HG03025 (cell line): ENCODE results near the gene ASCL5.

Experiments
- ATAC-seq: cut with Tn5 transposase; IDR thresholded peaks from one replicate; pipeline ENCODE4 v1.9.1; 2021; ENCODE audit warnings: mild to moderate bottlenecking, moderate library complexity; ENCODE audit not compliant: unreplicated experiment, low FRiP score

ASCL5 gene

GRCh38 chr1:201154389-201155165 lies 27.6 kb upstream of the ASCL5 start, which contains the start of gene TMEM9:
TMEM9 (minus strand) TSS chr1:201154474; CDS start chr1:201153923, 551 bp downstream.
- peak; percentile 93 for ATAC-seq

GRCh38 chr1:201153474-201154388 lies 26.7 kb upstream of the ASCL5 start:
- peak; percentile 70 for ATAC-seq

GRCh38 chr1:201149400-201149799 lies 22.4 kb upstream of the ASCL5 start:
- ATAC-seq: no peak

DNA sequence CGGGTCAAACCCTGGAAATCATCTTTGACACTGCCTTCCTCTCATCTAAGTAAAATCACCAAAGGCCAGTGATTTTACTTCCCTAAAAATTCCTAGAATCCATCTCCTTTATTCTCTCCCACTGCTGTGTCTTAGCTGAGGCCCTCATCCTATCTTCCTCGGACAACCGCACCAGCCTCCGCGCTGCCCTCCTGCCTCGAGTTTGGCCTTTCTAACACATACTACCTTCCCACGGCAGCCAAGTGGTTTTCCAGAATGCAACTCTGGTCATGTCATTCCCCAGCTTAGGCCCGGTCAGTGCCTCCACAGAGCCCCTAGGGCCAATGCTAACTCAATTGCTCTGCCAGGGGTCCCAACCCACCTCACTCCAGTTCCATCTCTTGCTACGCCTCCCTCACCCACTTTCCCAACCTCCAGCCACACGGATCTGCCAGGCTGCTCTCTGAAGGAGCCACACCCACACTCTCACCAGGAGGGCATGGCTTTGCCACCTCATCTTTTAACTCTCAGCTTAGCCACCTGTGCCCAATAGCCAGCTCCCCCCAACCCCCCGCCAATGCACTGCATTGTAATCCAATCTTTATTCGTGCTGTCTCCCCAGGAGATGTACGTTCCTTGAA lies 20.5 kb upstream of the ASCL5 start:
- ATAC-seq: no peak

- ATAC-seq: no peak
Measured at GRCh38 chr1:201146626-201147390, 19.8 kb upstream of the ASCL5 start.

DNA sequence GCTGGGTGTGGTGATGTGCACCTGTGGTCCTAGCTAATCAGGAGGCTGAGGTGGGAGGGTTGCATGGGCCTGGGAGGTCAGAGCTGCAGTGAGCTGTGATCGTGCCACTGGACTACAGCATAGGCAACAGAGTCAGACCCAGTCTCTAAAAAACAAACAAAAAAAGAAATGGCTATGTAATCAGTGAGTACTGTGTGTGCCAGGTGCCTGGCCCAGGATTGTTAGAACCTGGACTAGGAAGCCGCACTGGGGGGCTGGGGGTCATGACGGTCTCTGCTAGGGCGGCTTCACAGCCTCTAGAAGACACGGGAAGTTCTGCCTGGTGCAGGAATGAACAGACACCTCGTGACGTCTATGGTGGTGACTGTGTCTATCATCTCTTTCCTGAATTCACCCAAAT lies 18.8 kb upstream of the ASCL5 start:
- ATAC-seq: no peak

GRCh38 chr1:201145132-201145531 lies 18.1 kb upstream of the ASCL5 start:
- ATAC-seq: no peak

GRCh38 chr1:201144701-201145100 lies 17.7 kb upstream of the ASCL5 start:
- no peak for ATAC-seq

DNA sequence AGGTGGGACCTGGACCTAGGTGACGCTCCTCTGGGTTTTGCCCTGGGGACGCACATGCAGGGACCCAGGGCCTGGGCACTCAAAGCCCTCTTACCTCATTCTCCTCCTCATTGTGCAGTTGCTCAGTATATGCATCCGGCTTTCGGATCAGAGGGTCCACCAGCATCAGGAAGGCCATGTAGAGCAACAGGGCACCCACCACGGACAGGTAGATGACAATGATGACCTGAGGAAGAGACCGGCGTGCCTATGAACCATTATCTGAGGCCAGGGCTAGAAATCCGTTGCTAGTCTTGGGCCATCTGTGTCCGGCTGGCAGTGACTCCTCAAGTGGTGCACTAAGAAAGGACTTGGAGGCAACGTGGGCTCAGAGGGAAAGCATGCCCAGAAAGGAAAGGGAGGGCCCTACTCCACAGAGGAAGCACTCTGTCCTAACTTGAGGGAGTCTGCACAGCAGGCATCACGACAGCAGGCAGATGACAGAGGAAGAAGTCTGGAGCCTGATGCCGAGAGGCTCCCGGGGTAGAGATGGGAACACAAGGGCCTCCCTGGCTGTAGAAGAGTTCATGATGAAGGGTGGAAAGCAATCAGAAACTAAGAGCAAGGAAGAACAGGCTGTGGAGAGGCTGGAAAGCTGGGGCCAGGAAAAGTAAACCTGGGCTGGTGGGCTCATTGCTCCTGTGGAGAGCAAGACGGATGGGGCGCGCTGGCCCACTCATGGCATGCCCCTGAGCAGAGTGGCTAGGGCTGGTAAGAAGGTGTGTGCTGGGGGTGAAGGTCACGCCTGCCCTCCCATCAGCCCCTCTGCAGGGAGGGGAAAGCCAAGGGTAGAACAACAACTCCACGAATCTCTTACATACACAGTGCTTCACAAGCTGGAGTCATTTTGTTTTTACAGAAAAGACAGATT lies 17.0 kb upstream of the ASCL5 start:
- no peak for ATAC-seq

GRCh38 chr1:201142849-201143725 lies 16.1 kb upstream of the ASCL5 start:
- ATAC-seq: no peak

- no peak for ATAC-seq
Measured at GRCh38 chr1:201142011-201142848, 15.2 kb upstream of the ASCL5 start.

- ATAC-seq: no peak
Measured at GRCh38 chr1:201141418-201141817, 14.4 kb upstream of the ASCL5 start.

DNA sequence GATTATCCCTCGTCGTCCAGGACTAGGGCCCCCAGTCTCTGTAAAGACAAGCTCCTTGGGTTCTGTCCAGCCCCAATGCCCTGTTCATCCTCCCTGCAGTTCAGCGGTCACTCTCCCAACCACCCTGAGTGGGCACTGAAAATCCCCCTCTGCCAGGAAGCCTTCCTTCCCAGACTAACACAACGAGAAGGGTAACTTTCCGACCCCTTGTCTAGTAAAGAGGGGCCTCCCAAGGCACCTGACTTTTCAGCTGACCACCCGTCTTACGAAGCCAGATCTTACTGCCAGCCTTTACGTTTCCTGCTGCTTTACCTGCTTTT lies 13.9 kb upstream of the ASCL5 start:
- no peak for ATAC-seq

DNA sequence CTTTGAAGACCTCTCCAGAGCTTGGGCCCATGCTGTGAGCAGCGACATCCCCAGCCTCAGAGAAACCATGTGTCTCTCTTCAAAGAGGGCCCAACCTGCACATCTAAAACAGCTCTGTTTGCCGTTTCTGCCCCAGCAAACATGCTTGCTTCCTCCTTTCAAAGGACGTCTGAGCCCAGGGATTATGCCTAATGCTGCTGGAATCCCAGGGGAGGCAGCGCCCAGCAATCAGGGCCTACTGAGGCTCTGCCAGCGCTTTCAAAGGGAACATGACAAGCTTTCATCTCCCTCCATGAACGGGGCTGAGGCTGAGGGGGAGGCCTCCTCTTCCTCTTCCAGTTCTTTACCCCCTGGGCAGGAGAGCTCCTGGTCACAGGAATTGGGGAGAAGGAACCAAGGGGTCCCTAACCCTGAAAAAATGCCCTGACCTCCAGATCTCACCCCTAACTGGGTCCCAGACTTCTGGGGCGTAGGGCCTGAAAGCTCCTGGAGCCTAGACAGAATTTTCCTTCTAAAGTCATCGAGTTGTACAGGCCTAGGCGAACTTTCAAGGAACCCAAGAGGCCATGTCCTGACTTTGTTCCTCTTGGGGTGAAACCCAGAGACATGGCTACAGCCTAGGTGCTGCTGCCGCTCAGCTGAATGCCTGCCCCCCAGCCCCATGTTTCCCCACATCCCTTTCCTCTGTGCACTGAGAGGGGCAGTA lies 13.4 kb upstream of the ASCL5 start:
- ATAC-seq: no peak

DNA sequence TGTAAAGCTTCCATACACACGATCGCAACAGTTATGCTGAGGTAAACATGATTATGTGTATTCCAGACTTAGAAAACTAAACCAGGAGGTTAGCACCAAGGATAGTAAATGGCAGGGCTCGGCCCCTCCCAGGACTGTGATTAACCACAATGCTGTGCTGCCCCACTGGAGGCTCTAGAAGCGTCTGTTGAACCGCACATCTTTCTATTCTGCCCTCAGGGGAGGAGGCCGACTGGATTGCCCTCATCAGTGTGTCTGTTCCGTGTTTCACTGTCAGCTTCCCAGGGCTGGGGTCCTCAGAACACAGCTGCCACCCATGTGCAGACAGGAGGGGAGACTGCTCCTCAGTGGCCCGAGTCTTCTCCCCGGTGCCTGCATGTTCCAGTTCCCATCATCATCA lies 12.8 kb upstream of the ASCL5 start:
- no peak for ATAC-seq

DNA sequence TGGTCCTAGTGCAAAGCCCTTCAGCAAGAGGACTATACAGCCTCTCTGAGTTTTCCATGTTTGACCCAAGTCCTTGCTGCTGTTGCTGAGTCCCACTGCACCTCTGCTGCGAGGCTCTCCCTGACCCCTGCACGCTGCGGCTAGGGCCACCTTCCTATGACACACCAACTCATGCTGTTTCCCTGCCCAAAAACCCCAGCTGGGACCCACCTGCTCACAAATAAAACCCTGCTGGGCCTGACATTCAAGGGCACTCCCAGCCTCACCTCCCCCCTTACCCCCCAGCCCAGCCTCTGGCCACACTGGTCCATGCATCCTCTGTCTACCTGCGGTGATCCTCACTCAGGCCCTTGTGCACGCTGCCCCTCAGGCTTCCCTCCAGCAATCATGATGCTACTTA lies 12.3 kb upstream of the ASCL5 start:
- ATAC-seq: no peak

DNA sequence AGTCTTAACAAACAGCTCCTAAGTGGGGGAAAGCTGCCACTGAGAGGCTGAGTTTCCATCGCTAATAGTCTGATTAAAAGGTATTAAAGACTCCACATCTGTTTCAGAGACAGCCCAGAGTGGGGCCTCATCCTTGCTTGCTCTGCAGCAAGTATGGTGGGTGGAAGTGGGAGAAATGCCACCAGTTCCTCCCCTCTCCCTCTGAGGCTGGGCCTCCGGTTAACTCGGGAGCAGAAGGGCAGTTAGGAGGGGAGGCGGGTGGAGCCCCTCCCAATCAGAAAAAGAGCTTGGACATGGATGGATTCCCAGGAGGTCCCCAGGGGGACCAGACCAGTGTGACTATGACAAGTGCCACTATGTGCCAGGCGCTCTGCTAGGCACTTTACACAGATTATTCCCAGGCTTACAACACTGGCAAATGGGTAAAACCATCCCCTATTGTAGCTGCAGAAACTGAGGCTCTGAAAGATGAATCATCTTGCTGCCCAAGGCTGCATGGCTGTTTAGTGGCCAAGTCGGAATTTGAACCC lies 11.4 kb upstream of the ASCL5 start:
- no peak for ATAC-seq
